Aorta (tissue), 5 donors: ENCODE results near the gene SLFN12L. TPM values are rescaled to one million over a fixed set of nuclear protein-coding genes. Genes with fewer than 3 reads are reported as not detected.
A peak's percentile ranks its signal among the peaks of the same experiment; 100 is the strongest.

Experiments used
- ATAC-seq: fragments of 200-7000 bp; cut with Tn5 transposase; one replicate; pipeline ENCODE4 v1.9.1; 2022; ENCODE audit warnings: moderate library complexity; ENCODE audit not compliant: low FRiP score
- DNase-seq, 2 donors: peaks; one replicate each; pipeline ENCODE4 v3.0.0-alpha.2; 2020
- H3K27ac ChIP-seq, 2 donors: one replicate each; pipeline ENCODE4 v1.5.1; 2013; ENCODE audit warnings: low read length in 2 of 2, mild to moderate bottlenecking in 2 of 2, moderate library complexity in 2 of 2, control low read depth in 1 of 2, inconsistent platforms in 1 of 2, low read depth in 1 of 2
- H3K27me3 ChIP-seq, 2 donors: one replicate each; pipeline ENCODE4 v1.6.1; 2013; ENCODE audit warnings: control low read depth in 1 of 2, low read length in 1 of 2, mild to moderate bottlenecking in 1 of 2, moderate library complexity in 1 of 2; ENCODE audit not compliant: insufficient read depth in 2 of 2, control insufficient read depth in 1 of 2
- H3K36me3 ChIP-seq, 2 donors: one replicate each; pipeline ENCODE4 v1.6.1; 2013; ENCODE audit warnings: control low read depth in 1 of 2, low read length in 1 of 2, mild to moderate bottlenecking in 1 of 2; ENCODE audit not compliant: insufficient read depth in 2 of 2, control insufficient read depth in 1 of 2
- H3K4me1 ChIP-seq, 2 donors: one replicate each; pipeline ENCODE4 v1.6.1; 2013; ENCODE audit warnings: low read length in 2 of 2, control low read depth in 1 of 2, mild to moderate bottlenecking in 1 of 2, moderate library complexity in 1 of 2; ENCODE audit not compliant: insufficient read depth in 2 of 2, control insufficient read depth in 1 of 2
- H3K4me3 ChIP-seq, 2 donors: one replicate each; pipeline ENCODE4 v1.5.1; 2013; ENCODE audit warnings: low read length in 2 of 2, control low read depth in 1 of 2, mild to moderate bottlenecking in 1 of 2
- H3K9me3 ChIP-seq: one replicate; pipeline ENCODE4 v1.6.1; 2013; ENCODE audit warnings: mild to moderate bottlenecking, low read length; ENCODE audit not compliant: control insufficient read depth
- WGBS, 2 donors: extraction: QIAGEN DNeasy Blood & Tissue Kit; methylation state at CpG; one replicate each; pipeline ENCODE4 v1.1.7; 2013; 5-methylcytosine and 5-hydroxymethylcytosine counted together
- intact Hi-C, 2 donors: fragments of 100-400 bp; cut with DNase I; formaldehyde crosslinking; loops; one replicate each; pipeline versions ENCODE4 v1.14.2 to v1.15.0; 2022
- polyA plus RNA-seq, 2 donors: library from polyadenylated mRNA; stranded (reverse); fragments of 200-250 nt; gene quantifications; one replicate each; pipeline ENCODE4 v1.2.3, GENCODE V29; 2013
- total RNA-seq, 2 donors: library from RNA; stranded (reverse); fragmentation: NEBNext Ultra II Directional; extraction: Animal tissue kit (Norgen Biotek cat#: 25700); gene quantifications; one replicate each; pipeline ENCODE4 v1.2.1, GENCODE V29; 2021
- donor health status: healthy with polysubstance abuse.
- donor health status: Bipolar disorder and iron deficiency.
- donor health status: DM: no; HTN: no; CAD: no.
- donor health status: DM: no; HTN: no; CAD: no.
- donor health status: DM: yes; HTN: yes; CAD: no.

SLFN12L gene
- total and polyA plus RNA-seq, 4 donors, result 0.75 to 6.3 (median 3.1) TPM; not detected in 1

DNA sequence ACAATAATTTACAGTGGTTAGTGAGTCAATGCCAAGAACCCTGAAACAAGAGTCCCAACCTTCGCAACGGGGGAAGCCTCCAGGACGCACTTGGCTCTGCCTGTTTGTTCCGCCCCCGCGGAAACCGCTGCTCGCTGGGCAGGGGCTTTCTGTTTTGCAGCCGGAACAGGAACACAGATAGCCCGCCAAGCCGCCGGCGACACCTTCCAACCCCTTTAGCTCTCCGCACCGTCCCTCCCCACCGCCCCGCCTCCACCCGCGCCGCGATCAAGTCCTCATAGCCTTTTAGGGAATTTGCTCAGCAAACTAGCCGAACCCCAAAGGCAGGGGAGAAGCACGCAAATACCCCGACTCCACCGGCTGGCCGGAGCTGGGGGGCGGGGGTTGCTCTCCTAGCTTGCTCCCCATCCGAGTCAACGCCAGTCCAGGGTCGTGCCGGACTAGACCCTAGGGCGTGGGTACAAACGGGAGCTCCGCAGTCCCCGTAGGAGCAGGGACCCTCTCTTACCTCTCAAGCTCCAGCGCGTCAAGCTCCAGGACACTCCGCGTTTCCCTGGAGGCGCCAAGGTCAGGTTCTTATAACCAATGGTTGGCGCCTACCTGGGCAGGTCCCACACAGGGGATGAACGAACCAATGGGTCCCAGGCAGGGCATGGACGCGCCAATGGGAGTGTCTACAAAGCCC is 89.1 kb downstream of the SLFN12L start, which contains the start of gene SLFN13:
SLFN13 (minus strand) TSS at position 553 of the 685 bp plus-strand sequence. CDS start 3,086 bp downstream, outside the sequence.
- peak within 1 kb of the TSS in 1 of 2 donors; percentile 19 for H3K27ac ChIP-seq
- DNase-seq (peak; percentile 90 to 91), ATAC-seq (peak; percentile 90)
- H3K27me3 ChIP-seq, result no peaks in the 10 kb centered on the region
- intact Hi-C loops, result no loop called here
- H3K4me3 ChIP-seq, result peak within 1 kb of the TSS; percentile 57 to 65
- H3K9me3 ChIP-seq, result no peaks in the 10 kb centered on the region
- no peaks in the 10 kb centered on the region for H3K4me1 ChIP-seq
- 1% methylated on average over 44 of the region's 44 CpGs for WGBS, 2 donors
- no peaks in the 10 kb centered on the region for H3K36me3 ChIP-seq

DNA sequence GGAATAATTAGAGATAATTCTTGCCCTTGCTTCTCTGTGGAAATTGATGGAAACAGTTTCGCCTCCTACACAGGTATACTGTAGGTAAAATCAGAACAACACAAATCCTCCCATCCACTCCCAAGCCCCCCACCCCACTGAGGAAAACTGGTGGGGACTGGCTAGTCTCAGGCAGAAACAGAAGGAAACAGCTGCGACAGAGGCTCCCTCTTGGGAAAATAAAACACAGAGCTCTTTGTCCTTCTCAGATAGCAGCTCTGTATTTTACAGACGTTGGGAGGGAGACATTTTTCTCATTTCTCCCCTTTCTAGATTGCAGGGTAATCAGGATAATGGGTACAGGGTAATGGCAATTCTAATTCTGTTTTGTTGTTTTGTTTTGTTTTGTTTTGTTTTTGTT is 90.0 kb downstream of the SLFN12L start:
- intact Hi-C loops, result no loop called here
- Histone ChIP-seq H3K27me3 (no peaks in the 10 kb centered on the region), H3K9me3 (no peaks in the 10 kb centered on the region), H3K4me3 (no peak overlapping the region), H3K27ac (no peak overlapping the region), H3K4me1 (no peaks in the 10 kb centered on the region), H3K36me3 (no peaks in the 10 kb centered on the region)
- 36 to 39% methylated on average over 3 of the region's 3 CpGs for WGBS, 2 donors
- DNase-seq (no peak), ATAC-seq (no peak)

GRCh38 chr17:35438433-35438832 is 99.0 kb downstream of the SLFN12L start:
- intact Hi-C loops, result no loop called here
- Histone ChIP-seq H3K4me3 (no peak overlapping the region), H3K27ac (no peak overlapping the region), H3K9me3 (no peaks in the 10 kb centered on the region), H3K4me1 (no peaks in the 10 kb centered on the region), H3K27me3 (no peaks in the 10 kb centered on the region), H3K36me3 (no peaks in the 10 kb centered on the region)
- DNase-seq (no peak), ATAC-seq (no peak)

DNA sequence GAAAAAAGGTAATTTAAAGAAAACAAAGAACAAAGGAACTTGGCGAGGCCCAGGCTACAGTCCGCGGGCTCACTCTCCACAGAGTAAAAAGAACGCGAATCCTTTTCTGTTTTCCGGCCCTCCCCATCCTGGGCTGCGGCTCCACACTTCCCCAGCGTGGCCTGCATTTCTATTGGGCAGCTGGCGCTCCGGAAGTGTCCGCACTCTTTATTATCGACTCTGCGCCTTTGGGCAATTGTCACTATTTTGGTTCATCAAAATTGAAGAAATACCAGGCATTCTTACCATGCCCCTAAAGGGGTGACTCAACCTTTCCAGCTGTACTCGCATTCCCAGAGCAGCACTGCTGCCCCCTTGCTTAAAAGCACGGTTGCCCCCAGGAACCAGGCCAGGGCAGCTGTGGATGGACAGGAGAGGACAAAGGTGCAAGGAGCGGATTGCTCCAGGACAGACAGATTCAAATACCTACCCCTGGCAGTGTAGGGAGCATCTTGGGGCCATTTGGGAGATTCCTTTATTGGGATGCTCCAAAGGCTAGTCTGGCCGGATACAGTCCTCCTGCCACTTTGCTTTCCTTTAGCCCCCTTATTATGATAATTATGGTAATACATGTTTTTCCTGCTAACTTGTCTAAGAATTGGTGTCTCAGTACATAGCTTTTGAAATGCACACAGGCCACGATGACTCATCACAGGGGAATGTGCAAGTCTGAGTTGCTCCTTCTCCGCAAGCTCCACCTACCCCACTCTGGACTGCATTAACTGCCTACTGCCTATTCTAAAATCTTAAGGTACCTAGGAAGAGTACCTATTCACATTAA is 104.2 kb downstream of the SLFN12L start:
- peak; percentile 83 to 91 for DNase-seq
- Histone ChIP-seq H3K36me3 (peaks cover 0 to 1% of the 10 kb centered on the region in 2 donors), H3K4me3 (peak overlapping the region; percentile 66 to 100), H3K27me3 (no peaks in the 10 kb centered on the region), H3K4me1 (peaks cover 0 to 7% of the 10 kb centered on the region in 2 donors), H3K9me3 (no peaks in the 10 kb centered on the region), H3K27ac (peak overlapping the region; percentile 63 to 72)
- peak; percentile 93 for ATAC-seq
- WGBS, 2 donors, result 1% methylated on average over 19 of the region's 19 CpGs
- intact Hi-C loops, result loop anchor here (2.0 to 5.0 kb wide), 3 partner anchors 60 to 191 kb away; partner anchors contain the start of genes SLFN5 (in 2 of the 2) and SLFN11 (in 1 of the 2)

DNA sequence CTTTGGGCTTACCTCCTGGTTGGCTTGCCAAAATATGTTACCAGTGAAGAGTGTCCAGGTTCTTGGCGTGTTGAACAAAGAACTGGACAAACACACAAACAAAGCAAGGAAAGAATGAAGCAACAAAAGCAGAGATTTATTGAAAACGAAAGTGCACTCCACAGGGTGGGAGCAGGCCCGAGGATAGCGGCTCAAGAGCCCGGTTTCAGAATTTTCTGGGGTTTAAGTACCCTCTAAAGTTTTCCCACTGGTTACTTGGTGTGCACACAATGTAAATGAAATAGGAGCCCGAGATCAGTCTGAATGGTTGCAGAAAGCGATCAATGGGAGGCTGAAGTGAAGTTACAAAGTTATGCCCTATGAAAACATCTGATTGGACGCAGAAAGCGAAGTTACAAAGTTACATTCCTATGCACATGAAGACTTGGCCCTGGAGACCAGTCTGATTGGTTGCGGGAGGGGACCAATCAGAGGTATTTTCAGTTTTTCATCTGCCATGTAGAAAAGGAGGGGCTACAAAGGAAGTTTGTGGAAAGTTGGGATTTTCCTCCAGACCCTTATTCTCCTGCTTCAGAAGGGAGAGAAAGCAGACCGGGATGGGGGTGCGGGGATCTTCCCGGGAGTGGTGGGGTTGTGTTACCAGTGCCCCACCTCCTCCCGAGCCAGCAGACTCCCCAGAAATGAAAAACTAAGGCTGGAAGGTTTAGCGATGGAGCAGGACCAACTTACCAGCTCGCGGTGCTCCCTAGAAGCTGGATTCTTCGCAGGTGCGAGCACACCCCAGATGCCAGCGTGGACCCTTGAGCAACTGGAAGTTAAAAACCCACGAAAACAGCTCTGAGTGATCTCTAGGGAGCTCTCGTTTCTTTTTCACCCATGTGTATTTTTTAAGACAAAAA is 105.1 kb downstream of the SLFN12L start, which contains the start of gene SLFN12:
SLFN12 (minus strand) TSS at position 325 of the 899 bp plus-strand sequence. CDS start 9,472 bp downstream, outside the sequence.
- Histone ChIP-seq H3K9me3 (no peaks in the 10 kb centered on the region), H3K36me3 (peaks cover 0 to 1% of the 10 kb centered on the region in 2 donors), H3K27ac (peak within 1 kb of the TSS; percentile 63 to 72), H3K27me3 (no peaks in the 10 kb centered on the region), H3K4me3 (peak within 1 kb of the TSS; percentile 66 to 100), H3K4me1 (peaks cover 0 to 7% of the 10 kb centered on the region in 2 donors)
- DNase-seq (peak in 1 of 2 donors; percentile 77), ATAC-seq (peak; percentile 95)
- intact Hi-C loops, result loop anchor here (2.0 to 5.0 kb wide), 3 partner anchors 60 to 190 kb away; partner anchors contain the start of genes SLFN5 (in 2 of the 2) and SLFN11 (in 1 of the 2)
- WGBS, 2 donors, result 1 to 2% methylated on average over 22 of the region's 22 CpGs

DNA sequence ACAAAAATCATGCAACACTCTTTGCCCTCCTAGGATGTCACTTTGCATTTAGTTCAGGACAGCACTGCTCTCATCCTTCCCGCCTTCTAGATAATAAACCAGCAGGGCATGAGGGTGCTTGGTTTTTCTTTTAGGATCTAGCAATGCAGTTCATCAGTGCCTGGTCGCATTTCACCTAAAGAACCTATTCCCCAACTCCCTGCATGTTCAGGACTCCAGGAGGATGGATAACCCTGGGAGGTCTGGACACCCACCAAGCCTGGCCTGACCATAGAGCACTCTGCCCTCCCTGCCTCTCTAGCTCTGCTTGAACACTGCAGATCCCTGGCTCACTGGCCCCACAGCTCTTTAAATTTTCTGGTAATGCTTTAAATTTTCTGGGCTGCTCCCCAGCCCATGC is 107.8 kb downstream of the SLFN12L start:
- no peak overlapping the region for H3K4me3 ChIP-seq
- DNase-seq (no peak), ATAC-seq (no peak)
- intact Hi-C loops, result loop anchor here in 1 of 2 donors (5.0 kb wide), 1 partner anchor 187 kb away; the partner anchor contains the start of gene SLFN5
- peaks cover 0 to 1% of the 10 kb centered on the region in 2 donors for H3K36me3 ChIP-seq
- no peak overlapping the region for H3K27ac ChIP-seq
- peaks cover 0 to 7% of the 10 kb centered on the region in 2 donors for H3K4me1 ChIP-seq
- H3K9me3 ChIP-seq, result no peaks in the 10 kb centered on the region
- WGBS, 2 donors, result 85 to 91% methylated on average over 2 of the region's 2 CpGs
- H3K27me3 ChIP-seq, result no peaks in the 10 kb centered on the region

DNA sequence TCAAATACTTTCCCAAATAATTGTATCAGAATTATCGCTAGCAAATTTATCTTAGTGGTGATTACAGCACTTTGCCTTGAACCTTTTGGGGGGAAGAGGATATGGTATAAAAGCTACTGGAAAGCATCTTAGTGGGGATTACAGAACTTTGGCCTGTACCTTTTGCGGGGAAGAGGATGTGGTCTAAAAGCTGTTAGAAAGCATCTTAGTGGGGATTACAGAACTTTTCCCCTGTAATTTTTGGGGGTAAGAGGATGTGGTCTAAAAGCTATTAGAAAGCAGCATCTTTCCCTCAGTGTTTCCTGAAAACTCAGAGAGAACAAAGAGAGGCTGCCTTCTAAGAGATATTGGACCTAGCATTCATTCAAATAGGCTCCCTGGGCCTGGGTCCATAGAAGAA is 109.2 kb downstream of the SLFN12L start:
- DNase-seq, result no peak
- Histone ChIP-seq H3K9me3 (no peaks in the 10 kb centered on the region), H3K27me3 (no peaks in the 10 kb centered on the region), H3K4me1 (peaks cover 0 to 7% of the 10 kb centered on the region in 2 donors), H3K4me3 (no peak overlapping the region), H3K36me3 (peaks cover 0 to 1% of the 10 kb centered on the region in 2 donors), H3K27ac (no peak overlapping the region)
- WGBS, 2 donors, result 95 to 97% methylated on average over 2 of the region's 2 CpGs
- intact Hi-C loops, result no loop called here
- ATAC-seq, result no peak

DNA sequence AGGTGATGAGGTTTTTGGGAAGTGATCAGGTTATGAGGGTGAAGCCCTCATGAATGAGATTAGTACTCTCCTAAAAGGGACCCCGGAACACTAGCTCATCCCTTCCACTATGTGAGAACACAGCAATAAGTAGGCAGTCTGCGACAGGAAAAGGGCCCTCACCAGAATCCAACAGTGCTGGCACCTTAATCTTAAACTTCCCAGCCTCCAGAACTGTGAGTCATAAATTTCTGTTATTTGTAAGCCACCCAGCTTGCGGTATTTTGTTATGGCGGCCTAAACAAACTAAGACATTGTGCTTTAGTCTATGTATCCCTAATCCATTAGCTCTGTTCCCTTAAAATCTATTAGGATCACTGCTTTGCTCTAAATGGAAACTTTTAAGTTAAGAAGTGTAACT is 113.7 kb downstream of the SLFN12L start:
- H3K27ac ChIP-seq, result no peak overlapping the region
- H3K4me1 ChIP-seq, result no peaks in the 10 kb centered on the region
- 72 to 73% methylated on average over 4 of the region's 4 CpGs for WGBS, 2 donors
- peaks cover 4 to 6% of the 10 kb centered on the region in 2 donors for H3K36me3 ChIP-seq
- no peak overlapping the region for H3K4me3 ChIP-seq
- H3K9me3 ChIP-seq, result no peaks in the 10 kb centered on the region
- intact Hi-C loops, result no loop called here
- no peak for DNase-seq
- no peaks in the 10 kb centered on the region for H3K27me3 ChIP-seq
- no peak for ATAC-seq
